Natural killer cell (primary cell): ENCODE results near the gene WDR12. TPM values are rescaled to one million over a fixed set of nuclear protein-coding genes. Genes with fewer than 3 reads are reported as not detected.
"Not testable (repeated sequence)": the region's sequence is repeated elsewhere in the genome, so short reads cannot be mapped to it uniquely, and the experiment has no call there.

Source experiments
- ATAC-seq, 3 donors: fragments of 150-1000 bp in 2 of 3; fragments of 200-7000 bp in 1 of 3; cut with Tn5 transposase; 1 replicate in 1 of 3; 2 replicates in 2 of 3; pipeline ENCODE4 v1.10.0; 2021; ENCODE audit warnings: mild to moderate bottlenecking in 2 of 3, moderate library complexity in 2 of 3
- DNase-seq, 2 donors: peaks; one replicate each; pipeline versions ENCODE4 v3.0.0 to v3.0.0-alpha.2; 2013 to 2021; ENCODE audit warnings: mixed read lengths in 1 of 2
- H3K27ac ChIP-seq: one replicate; pipeline ENCODE4 v1.5.1; 2013; ENCODE audit warnings: mild to moderate bottlenecking, low read length
- H3K27me3 ChIP-seq: one replicate; pipeline ENCODE4 v1.6.1; 2013; ENCODE audit warnings: low read length; ENCODE audit not compliant: control insufficient read depth, insufficient read depth
- H3K36me3 ChIP-seq: one replicate; pipeline ENCODE4 v1.6.1; 2013; ENCODE audit warnings: low read length; ENCODE audit not compliant: control insufficient read depth, insufficient read depth
- H3K4me1 ChIP-seq: one replicate; pipeline ENCODE4 v1.6.1; 2013; ENCODE audit warnings: low read length; ENCODE audit not compliant: control insufficient read depth, insufficient read depth
- H3K4me3 ChIP-seq: one replicate; pipeline ENCODE4 v1.5.1; 2013; ENCODE audit warnings: low read length
- H3K9me3 ChIP-seq: one replicate; pipeline ENCODE4 v1.6.1; 2013; ENCODE audit warnings: low read length; ENCODE audit not compliant: control insufficient read depth, insufficient read depth
- H3K27ac Mint-ChIP-seq, 2 donors: one replicate each; pipeline ENCODE4 v1.8.0; 2022; ENCODE audit warnings: mild to moderate bottlenecking in 2 of 2, mixed read lengths in 2 of 2, moderate library complexity in 1 of 2
- H3K27me3 Mint-ChIP-seq, 2 donors: one replicate each; pipeline ENCODE4 v1.8.0; 2022; ENCODE audit warnings: low read depth in 2 of 2, mixed read lengths in 2 of 2
- H3K36me3 Mint-ChIP-seq: one replicate; pipeline ENCODE4 v1.8.0; 2022; ENCODE audit warnings: mixed read lengths
- H3K4me1 Mint-ChIP-seq, 2 donors: one replicate each; pipeline ENCODE4 v1.8.0; 2022; ENCODE audit warnings: mixed read lengths in 2 of 2
- H3K4me3 Mint-ChIP-seq: one replicate; pipeline ENCODE4 v1.8.0; 2022; ENCODE audit warnings: mild to moderate bottlenecking, moderate library complexity, mixed read lengths
- H3K9me3 Mint-ChIP-seq, 2 donors: one replicate each; pipeline ENCODE4 v1.8.0; 2022; ENCODE audit warnings: mixed read lengths in 2 of 2
- WGBS: methylation state at CpG from one replicate; pipeline ENCODE4 v1.1.7; 2013; ENCODE audit warnings: missing lambda C conversion rate; ENCODE audit not compliant: insufficient coverage; 5-methylcytosine and 5-hydroxymethylcytosine counted together
- intact Hi-C: fragments of 100-400 bp; cut with micrococcal nuclease; formaldehyde crosslinking; loops from one replicate; pipeline ENCODE4 v1.14.2; 2022
- total RNA-seq, 4 donors: library from RNA; stranded (reverse); fragments of 120-200 nt in 1 of 4; gene quantifications; one replicate each; pipeline versions ENCODE4 v1.2.3 to v1.2.4, GENCODE V29; 2013 to 2022
- TF ChIP-seq, protein P1 (sequence below): fragments of 200-600 bp; IDR thresholded peaks from one replicate; pipeline ENCODE4 v1.8.0; 2022; ENCODE audit warnings: antibody characterized with exemption

Gene WDR12
- total RNA-seq, 3 donors from 2014 or later (not counting 1 experiment from before 2014, with no cell fraction given), result 7.8 to 14.5 (median 12.9) TPM

DNA sequence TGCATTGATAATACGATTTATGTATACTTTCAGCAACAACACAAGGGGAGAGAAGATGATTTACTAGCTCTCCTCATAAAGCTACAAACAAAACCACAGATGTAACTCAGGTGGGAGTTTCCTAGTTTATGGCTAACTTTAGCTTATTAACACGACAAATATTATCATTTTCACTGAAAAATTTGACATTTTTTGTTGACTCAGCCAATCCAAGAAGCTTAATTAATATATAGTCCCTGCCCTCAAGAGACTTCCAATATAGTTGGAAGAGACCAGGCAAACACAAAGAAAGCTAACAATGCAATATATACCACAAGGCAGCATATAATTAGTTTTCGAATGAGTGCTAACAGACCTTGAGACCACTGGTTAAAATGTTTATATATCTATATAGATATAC is 775 bp downstream of the WDR12 start:
- Histone ChIP-seq H3K4me3 (peak overlapping the region; percentile 83), H3K36me3 (no peaks in the 10 kb centered on the region), H3K27me3 (no peaks in the 10 kb centered on the region), H3K4me1 (peaks cover 3% of the 10 kb centered on the region), H3K27ac (peak overlapping the region; percentile 80), H3K9me3 (no peaks in the 10 kb centered on the region)
- Mint-ChIP-seq H3K36me3 (no peaks in the 10 kb centered on the region), H3K27me3 (no peaks in the 10 kb centered on the region), H3K4me3 (peak overlapping the region; percentile 99), H3K4me1 (peaks cover 13 to 21% of the 10 kb centered on the region in 2 donors), H3K27ac (peak overlapping the region; percentile 94 to 99), H3K9me3 (no peaks in the 10 kb centered on the region)
- TF ChIP-seq, protein P1, sequence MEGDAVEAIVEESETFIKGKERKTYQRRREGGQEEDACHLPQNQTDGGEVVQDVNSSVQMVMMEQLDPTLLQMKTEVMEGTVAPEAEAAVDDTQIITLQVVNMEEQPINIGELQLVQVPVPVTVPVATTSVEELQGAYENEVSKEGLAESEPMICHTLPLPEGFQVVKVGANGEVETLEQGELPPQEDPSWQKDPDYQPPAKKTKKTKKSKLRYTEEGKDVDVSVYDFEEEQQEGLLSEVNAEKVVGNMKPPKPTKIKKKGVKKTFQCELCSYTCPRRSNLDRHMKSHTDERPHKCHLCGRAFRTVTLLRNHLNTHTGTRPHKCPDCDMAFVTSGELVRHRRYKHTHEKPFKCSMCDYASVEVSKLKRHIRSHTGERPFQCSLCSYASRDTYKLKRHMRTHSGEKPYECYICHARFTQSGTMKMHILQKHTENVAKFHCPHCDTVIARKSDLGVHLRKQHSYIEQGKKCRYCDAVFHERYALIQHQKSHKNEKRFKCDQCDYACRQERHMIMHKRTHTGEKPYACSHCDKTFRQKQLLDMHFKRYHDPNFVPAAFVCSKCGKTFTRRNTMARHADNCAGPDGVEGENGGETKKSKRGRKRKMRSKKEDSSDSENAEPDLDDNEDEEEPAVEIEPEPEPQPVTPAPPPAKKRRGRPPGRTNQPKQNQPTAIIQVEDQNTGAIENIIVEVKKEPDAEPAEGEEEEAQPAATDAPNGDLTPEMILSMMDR, result no peak
- ATAC-seq (no peak), DNase-seq (no peak)
- 17% methylated on average over 1 of the region's 3 CpGs for WGBS
- intact Hi-C loops, result loop anchor here (1.0 to 2.0 kb wide), 3 partner anchors 104 to 328 kb away; partner anchors contain the start of genes FAM117B and NBEAL1

DNA sequence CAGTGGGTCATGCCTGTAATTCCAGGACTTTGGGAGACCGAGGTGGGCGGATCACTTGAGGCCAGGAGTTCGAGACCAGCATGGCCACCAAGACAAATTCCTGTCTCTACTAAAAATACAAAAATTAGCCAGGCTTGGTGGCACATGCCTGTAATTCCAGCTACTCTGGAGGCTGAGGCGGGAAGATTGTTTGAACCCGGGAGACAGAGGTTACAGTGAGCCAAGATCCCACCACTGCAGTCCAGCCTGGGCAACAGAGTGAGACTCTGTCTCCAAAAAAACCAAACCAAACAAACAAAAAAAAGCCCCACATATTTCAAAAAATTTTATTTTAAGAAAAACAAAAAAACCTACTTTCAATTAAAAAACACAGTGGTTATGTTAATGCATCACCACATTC is 1.2 kb downstream of the WDR12 start:
- not testable (repeated sequence) for ATAC-seq, H3K36me3 Mint-ChIP-seq, H3K27ac Mint-ChIP-seq, H3K9me3 ChIP-seq, H3K27ac ChIP-seq, DNase-seq, H3K4me1 ChIP-seq, H3K4me3 ChIP-seq, H3K36me3 ChIP-seq, H3K27me3 ChIP-seq, H3K9me3 Mint-ChIP-seq, H3K27me3 Mint-ChIP-seq
- WGBS, result 98% methylated on average over 5 of the region's 5 CpGs
- Mint-ChIP-seq H3K4me3 (peak overlapping the region; percentile 55), H3K4me1 (peaks cover 13 to 21% of the 10 kb centered on the region in 2 donors)
- intact Hi-C loops, result loop anchor here (2.0 kb wide), 1 partner anchor 275 kb away; the partner anchor contains the start of gene FAM117B

DNA sequence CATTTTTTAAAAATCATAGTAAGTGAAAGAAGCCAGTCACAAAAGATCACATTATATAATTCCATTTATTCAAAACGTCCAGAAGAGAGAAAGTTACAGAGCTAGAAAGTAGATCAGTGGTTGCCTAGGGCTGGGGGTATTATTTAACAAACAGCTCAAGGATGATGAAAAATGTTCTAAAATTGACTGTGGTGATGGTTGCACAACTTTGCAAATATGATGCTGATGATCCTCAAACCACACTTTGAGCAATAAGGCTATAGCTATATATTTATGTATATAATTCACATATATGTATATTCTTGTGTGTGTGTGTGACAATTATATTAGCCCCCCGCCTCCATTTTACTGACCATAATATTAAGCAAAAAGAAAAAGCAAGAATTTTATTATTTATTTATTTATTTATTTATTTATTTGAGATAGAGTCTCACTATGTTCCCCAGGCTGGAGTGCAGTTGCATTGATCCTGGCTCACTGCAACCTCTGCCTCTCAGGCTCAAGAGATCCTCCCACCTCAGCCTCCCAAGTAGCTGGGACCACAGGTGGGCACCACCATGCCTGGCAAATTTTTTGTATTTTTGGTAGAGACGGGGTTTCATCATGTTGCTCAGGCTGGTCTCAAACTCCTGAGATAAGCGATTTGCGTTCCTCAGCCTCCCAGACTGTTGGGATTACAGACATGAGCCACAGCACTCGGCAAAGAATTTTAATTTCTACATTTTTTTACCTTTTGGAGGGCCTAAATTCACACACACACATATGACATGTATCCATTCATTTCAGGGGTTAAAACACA is 1.9 kb downstream of the WDR12 start:
- WGBS, result 92% methylated on average over 5 of the region's 6 CpGs
- Mint-ChIP-seq H3K36me3 (no peaks in the 10 kb centered on the region), H3K27me3 (no peaks in the 10 kb centered on the region), H3K4me3 (peak overlapping the region; percentile 45), H3K4me1 (peaks cover 13 to 21% of the 10 kb centered on the region in 2 donors), H3K27ac (no peak overlapping the region), H3K9me3 (no peaks in the 10 kb centered on the region)
- Histone ChIP-seq H3K27me3 (no peaks in the 10 kb centered on the region), H3K4me3 (no peak overlapping the region), H3K27ac (no peak overlapping the region), H3K9me3 (no peaks in the 10 kb centered on the region), H3K4me1 (peaks cover 3% of the 10 kb centered on the region), H3K36me3 (no peaks in the 10 kb centered on the region)
- TF ChIP-seq, protein P1, result no peak
- intact Hi-C loops, result loop anchor here (2.0 kb wide), 1 partner anchor 275 kb away; the partner anchor contains the start of gene FAM117B
- DNase-seq, result no peak
- ATAC-seq, result no peak

DNA sequence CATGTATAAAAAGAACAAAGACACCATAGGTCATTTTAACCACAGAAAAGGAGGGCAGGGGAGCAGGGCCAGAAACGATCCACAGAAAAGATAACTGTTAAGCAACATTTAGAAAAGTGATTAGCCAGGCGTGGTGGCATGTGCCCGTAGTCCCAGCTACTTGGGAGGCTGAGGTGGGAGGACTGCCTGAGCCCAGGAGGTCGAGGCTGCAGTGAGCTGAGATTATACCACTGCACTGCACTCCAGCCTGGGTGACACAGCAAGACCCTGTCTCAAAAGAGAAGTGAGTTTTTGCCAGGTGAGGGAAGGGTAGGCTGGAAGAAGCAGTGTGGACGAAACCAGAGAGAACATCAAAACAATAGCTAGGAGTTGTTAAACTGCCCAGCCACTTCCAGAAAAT is 3.3 kb downstream of the WDR12 start:
- H3K27me3 Mint-ChIP-seq, result no peaks in the 10 kb centered on the region
- H3K4me3 Mint-ChIP-seq, result no peak overlapping the region
- no peaks in the 10 kb centered on the region for H3K9me3 Mint-ChIP-seq
- no peak overlapping the region for H3K27ac Mint-ChIP-seq
- TF ChIP-seq, protein P1, result no peak
- Histone ChIP-seq H3K36me3 (no peaks in the 10 kb centered on the region), H3K4me1 (peaks cover 3% of the 10 kb centered on the region), H3K27ac (no peak overlapping the region), H3K27me3 (no peaks in the 10 kb centered on the region), H3K4me3 (no peak overlapping the region), H3K9me3 (no peaks in the 10 kb centered on the region)
- DNase-seq (no peak), ATAC-seq (no peak)
- intact Hi-C loops, result no loop called here
- peaks cover 13 to 21% of the 10 kb centered on the region in 2 donors for H3K4me1 Mint-ChIP-seq
- 90% methylated on average over 5 of the region's 5 CpGs for WGBS
- no peaks in the 10 kb centered on the region for H3K36me3 Mint-ChIP-seq

DNA sequence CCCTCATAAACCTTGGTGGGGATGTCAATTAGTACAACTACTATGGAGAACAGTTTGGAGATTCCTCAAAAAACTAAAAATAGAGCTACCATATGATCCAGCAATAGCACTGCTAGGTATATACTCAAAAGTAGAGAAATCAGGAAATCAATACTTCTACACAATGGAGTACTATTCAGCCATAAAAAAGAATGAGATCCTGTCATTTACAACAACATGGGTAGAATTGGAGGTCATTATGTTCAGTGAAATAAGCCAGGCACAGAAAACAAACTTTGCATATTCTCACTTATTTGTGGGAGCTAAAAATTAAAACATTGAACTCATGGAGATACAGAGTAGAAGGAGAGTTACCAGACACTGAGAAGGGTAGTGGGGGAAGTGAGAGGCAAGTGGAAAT is 6.0 kb downstream of the WDR12 start:
- H3K27ac ChIP-seq, H3K27ac Mint-ChIP-seq, H3K9me3 ChIP-seq, H3K36me3 Mint-ChIP-seq, H3K27me3 Mint-ChIP-seq, intact Hi-C loops, H3K4me1 Mint-ChIP-seq, ATAC-seq, H3K4me3 Mint-ChIP-seq, DNase-seq, H3K27me3 ChIP-seq, H3K36me3 ChIP-seq, H3K4me3 ChIP-seq, H3K9me3 Mint-ChIP-seq, H3K4me1 ChIP-seq: not testable (repeated sequence)
